ENCODE measurements around the gene SVEP1.
"Not testable (repeated sequence)": the region's sequence is repeated elsewhere in the genome, so short reads cannot be mapped to it uniquely, and the experiment has no call there.

The SVEP1 gene

DNA sequence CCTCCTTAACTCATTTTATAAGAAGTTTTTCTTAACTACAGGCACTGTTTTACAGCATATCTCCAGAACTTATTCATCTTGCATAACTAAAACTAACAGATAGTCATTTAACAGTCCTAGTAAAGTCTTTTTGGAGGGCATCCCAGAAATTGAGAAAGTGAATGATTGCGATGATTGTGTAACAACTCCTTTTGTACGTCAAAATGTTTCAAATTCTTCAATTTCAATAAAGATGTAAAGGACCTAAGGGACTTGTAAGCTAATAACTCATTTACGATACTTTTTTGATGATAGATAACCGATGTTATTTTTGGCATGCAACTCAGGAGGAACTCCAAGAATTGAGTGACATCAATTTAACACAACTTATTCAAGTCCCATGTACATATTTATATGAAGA, 42.7 kb downstream of the SVEP1 start:
- no peaks in the 10 kb centered on the region for H3K79me2 ChIP-seq (ENCODE audit: insufficient read depth, low read length)
- H3K27me3 ChIP-seq (ENCODE audit: insufficient read depth, low read length, poor library complexity), result no peaks in the 10 kb centered on the region
- ATAC-seq (ENCODE audit: insufficient read depth, low read depth) (no peak), DNase-seq (no peak)
- H3K4me1 ChIP-seq (ENCODE audit: insufficient read depth, low read length), result no peaks in the 10 kb centered on the region
- H3K4me2 ChIP-seq (ENCODE audit: insufficient read depth, low read length), result no peak overlapping the region
- no peak overlapping the region for H3K27ac ChIP-seq (ENCODE audit: low read length)
- TF ChIP-seq, protein P1, sequence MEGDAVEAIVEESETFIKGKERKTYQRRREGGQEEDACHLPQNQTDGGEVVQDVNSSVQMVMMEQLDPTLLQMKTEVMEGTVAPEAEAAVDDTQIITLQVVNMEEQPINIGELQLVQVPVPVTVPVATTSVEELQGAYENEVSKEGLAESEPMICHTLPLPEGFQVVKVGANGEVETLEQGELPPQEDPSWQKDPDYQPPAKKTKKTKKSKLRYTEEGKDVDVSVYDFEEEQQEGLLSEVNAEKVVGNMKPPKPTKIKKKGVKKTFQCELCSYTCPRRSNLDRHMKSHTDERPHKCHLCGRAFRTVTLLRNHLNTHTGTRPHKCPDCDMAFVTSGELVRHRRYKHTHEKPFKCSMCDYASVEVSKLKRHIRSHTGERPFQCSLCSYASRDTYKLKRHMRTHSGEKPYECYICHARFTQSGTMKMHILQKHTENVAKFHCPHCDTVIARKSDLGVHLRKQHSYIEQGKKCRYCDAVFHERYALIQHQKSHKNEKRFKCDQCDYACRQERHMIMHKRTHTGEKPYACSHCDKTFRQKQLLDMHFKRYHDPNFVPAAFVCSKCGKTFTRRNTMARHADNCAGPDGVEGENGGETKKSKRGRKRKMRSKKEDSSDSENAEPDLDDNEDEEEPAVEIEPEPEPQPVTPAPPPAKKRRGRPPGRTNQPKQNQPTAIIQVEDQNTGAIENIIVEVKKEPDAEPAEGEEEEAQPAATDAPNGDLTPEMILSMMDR (IDR thresholded peaks at IDR 0.05; ENCODE audit: borderline replicate concordance, extremely low read depth, low read length, poor library complexity, severe bottlenecking), result no peak
- no peak for TF ChIP-seq EZH2 (IDR thresholded peaks at IDR 0.05; ENCODE audit: borderline replicate concordance, low read depth, low read length, severe bottlenecking)
- no peaks in the 10 kb centered on the region for H3K9me3 ChIP-seq (ENCODE audit: insufficient read depth, low read length, severe bottlenecking)
- no peak overlapping the region for H2AFZ ChIP-seq (ENCODE audit: low read depth, low read length)
- no peak overlapping the region for H3K9ac ChIP-seq (ENCODE audit: low read depth, low read length)
- H3K36me3 ChIP-seq (ENCODE audit: insufficient read depth, low read length), result no peaks in the 10 kb centered on the region
- H4K20me1 ChIP-seq (ENCODE audit: insufficient read depth, low read length), result no peaks in the 10 kb centered on the region
- no peak overlapping the region for H3K4me3 ChIP-seq (ENCODE audit: low read depth in 1 of 2, low read length in 2 of 2)

DNA sequence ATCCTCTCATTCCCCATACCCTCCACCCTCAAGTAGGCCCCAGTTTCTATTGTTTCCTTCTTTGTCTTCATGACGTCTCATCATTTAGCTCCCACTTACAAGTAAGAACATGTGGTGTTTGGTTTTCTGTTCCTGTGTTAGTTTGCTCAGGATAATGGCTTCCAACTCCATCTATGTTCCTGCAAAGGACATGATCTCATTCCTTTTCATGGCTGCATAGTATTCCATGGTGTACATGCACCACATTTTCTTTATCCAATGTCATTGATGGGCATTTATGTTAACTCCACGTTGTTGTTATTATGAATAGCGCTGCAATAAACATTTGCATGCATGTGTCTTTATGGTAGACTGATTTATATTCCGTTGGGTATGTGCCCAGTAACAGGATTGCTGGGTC, 45.4 kb downstream of the SVEP1 start:
- not testable (repeated sequence) for H3K36me3 ChIP-seq (ENCODE audit: insufficient read depth, low read length); H3K4me3 ChIP-seq (ENCODE audit: low read depth in 1 of 2, low read length in 2 of 2); H3K4me1 ChIP-seq (ENCODE audit: insufficient read depth, low read length); H3K27me3 ChIP-seq (ENCODE audit: insufficient read depth, low read length, poor library complexity); ATAC-seq (ENCODE audit: insufficient read depth, low read depth); H3K9me3 ChIP-seq (ENCODE audit: insufficient read depth, low read length, severe bottlenecking); DNase-seq; H3K4me2 ChIP-seq (ENCODE audit: insufficient read depth, low read length); H4K20me1 ChIP-seq (ENCODE audit: insufficient read depth, low read length); H2AFZ ChIP-seq (ENCODE audit: low read depth, low read length); H3K9ac ChIP-seq (ENCODE audit: low read depth, low read length); H3K79me2 ChIP-seq (ENCODE audit: insufficient read depth, low read length); H3K27ac ChIP-seq (ENCODE audit: low read length)

DNA sequence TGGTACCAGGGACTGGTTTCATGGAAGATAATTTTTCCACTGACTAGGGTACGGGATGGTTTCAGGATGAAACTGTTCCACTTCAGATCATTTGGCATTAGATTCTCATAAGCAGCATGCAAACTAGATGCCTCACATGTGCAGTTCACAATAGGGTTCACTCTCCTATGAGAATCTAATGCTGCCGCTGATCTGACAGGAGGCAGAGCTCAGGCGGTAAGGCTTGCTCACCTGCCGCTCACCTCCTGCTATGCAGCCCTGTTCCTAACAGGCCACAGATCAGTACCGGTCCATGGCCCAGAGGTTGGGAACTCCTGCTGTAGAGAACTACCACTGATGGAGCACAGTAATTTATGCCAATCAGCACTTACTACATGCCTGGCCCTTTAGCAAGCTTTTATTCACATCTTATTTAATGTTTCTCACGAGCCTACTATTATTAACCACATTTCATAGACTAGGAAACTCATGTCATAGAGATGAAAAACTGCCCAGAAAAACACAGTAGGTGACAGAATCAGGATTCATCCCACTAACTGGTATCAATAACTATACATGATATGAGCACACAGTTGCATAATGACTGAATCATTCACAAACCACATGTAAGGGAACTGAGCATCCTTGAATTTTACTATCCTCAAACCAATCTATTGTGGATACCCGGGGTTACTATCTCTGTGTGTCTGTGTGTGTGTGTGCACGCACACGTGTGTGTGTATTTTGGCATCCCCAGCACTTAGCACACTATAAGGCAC, 46.5 kb downstream of the SVEP1 start:
- no peaks in the 10 kb centered on the region for H3K4me1 ChIP-seq (ENCODE audit: insufficient read depth, low read length)
- DNase-seq, result no peak
- H3K4me2 ChIP-seq (ENCODE audit: insufficient read depth, low read length), result no peak overlapping the region
- no peak overlapping the region for H3K27ac ChIP-seq (ENCODE audit: low read length)
- H3K9ac ChIP-seq (ENCODE audit: low read depth, low read length), result no peak overlapping the region
- no peaks in the 10 kb centered on the region for H3K27me3 ChIP-seq (ENCODE audit: insufficient read depth, low read length, poor library complexity)
- H3K9me3 ChIP-seq (ENCODE audit: insufficient read depth, low read length, severe bottlenecking), result no peaks in the 10 kb centered on the region
- ATAC-seq (ENCODE audit: insufficient read depth, low read depth), result no peak
- H3K36me3 ChIP-seq (ENCODE audit: insufficient read depth, low read length), result no peaks in the 10 kb centered on the region
- no peaks in the 10 kb centered on the region for H4K20me1 ChIP-seq (ENCODE audit: insufficient read depth, low read length)
- H2AFZ ChIP-seq (ENCODE audit: low read depth, low read length), result no peak overlapping the region
- H3K79me2 ChIP-seq (ENCODE audit: insufficient read depth, low read length), result no peaks in the 10 kb centered on the region
- no peak overlapping the region for H3K4me3 ChIP-seq (ENCODE audit: low read depth in 1 of 2, low read length in 2 of 2)
- TF ChIP-seq, protein P1 (IDR thresholded peaks at IDR 0.05; ENCODE audit: borderline replicate concordance, extremely low read depth, low read length, poor library complexity, severe bottlenecking), result no peak

DNA sequence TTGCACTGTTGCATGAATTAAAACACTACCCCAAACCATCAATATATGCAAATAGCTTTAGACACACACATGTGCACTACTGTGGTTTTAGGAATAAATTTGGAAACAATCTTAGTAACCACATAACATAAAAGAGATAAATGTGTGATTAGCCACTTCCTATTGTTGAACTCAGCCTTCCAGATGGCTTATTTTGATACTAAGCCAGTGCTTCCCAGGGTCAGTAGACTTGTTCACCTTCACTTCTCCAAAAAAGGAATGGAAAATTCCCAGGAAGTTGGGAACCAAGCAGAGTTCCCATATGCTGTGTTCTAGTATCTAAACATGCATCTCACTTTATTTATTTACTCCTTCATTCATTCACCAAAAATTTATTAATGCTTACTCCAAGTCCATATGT, 47.8 kb downstream of the SVEP1 start:
- TF ChIP-seq, protein P1 (IDR thresholded peaks at IDR 0.05; ENCODE audit: borderline replicate concordance, extremely low read depth, low read length, poor library complexity, severe bottlenecking), result no peak
- no peak for TF ChIP-seq EZH2 (IDR thresholded peaks at IDR 0.05; ENCODE audit: borderline replicate concordance, low read depth, low read length, severe bottlenecking)
- no peaks in the 10 kb centered on the region for H3K9me3 ChIP-seq (ENCODE audit: insufficient read depth, low read length, severe bottlenecking)
- no peaks in the 10 kb centered on the region for H3K36me3 ChIP-seq (ENCODE audit: insufficient read depth, low read length)
- H3K79me2 ChIP-seq (ENCODE audit: insufficient read depth, low read length), result no peaks in the 10 kb centered on the region
- DNase-seq (no peak), ATAC-seq (ENCODE audit: insufficient read depth, low read depth) (no peak)
- no peak overlapping the region for H3K4me2 ChIP-seq (ENCODE audit: insufficient read depth, low read length)
- no peaks in the 10 kb centered on the region for H4K20me1 ChIP-seq (ENCODE audit: insufficient read depth, low read length)
- H3K27me3 ChIP-seq (ENCODE audit: insufficient read depth, low read length, poor library complexity), result no peaks in the 10 kb centered on the region
- H2AFZ ChIP-seq (ENCODE audit: low read depth, low read length), result no peak overlapping the region
- no peaks in the 10 kb centered on the region for H3K4me1 ChIP-seq (ENCODE audit: insufficient read depth, low read length)
- no peak overlapping the region for H3K4me3 ChIP-seq (ENCODE audit: low read depth in 1 of 2, low read length in 2 of 2)
- no peak overlapping the region for H3K27ac ChIP-seq (ENCODE audit: low read length)
- no peak overlapping the region for H3K9ac ChIP-seq (ENCODE audit: low read depth, low read length)

DNA sequence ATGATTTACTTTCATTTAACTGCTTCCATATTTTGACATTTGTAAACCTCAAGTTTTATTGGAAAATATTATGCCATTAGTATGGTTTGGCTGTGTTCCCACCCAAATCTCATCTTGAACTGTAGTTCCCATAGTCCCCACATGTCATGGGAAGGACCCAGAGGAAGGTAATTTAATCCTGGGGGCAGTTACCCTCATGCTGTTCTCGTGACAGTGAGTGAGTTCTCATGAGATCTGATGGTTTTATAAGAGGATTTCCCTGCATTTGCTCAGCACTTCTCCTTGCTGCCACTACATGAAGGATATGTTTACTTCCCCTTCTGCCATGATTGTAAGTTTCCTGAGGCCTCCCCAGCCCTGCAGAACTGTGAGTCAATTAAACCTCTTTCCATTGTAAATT, 48.3 kb downstream of the SVEP1 start:
- H3K9me3 ChIP-seq (ENCODE audit: insufficient read depth, low read length, severe bottlenecking); ATAC-seq (ENCODE audit: insufficient read depth, low read depth); H3K36me3 ChIP-seq (ENCODE audit: insufficient read depth, low read length); H3K4me2 ChIP-seq (ENCODE audit: insufficient read depth, low read length); H3K4me3 ChIP-seq (ENCODE audit: low read depth in 1 of 2, low read length in 2 of 2); H3K4me1 ChIP-seq (ENCODE audit: insufficient read depth, low read length); H3K9ac ChIP-seq (ENCODE audit: low read depth, low read length); H3K27ac ChIP-seq (ENCODE audit: low read length); H3K79me2 ChIP-seq (ENCODE audit: insufficient read depth, low read length); H4K20me1 ChIP-seq (ENCODE audit: insufficient read depth, low read length); DNase-seq; H2AFZ ChIP-seq (ENCODE audit: low read depth, low read length); H3K27me3 ChIP-seq (ENCODE audit: insufficient read depth, low read length, poor library complexity): not testable (repeated sequence)
